HG02798 (cell line): Measurements from ENCODE around the gene UQCRHL.
"Not testable (repeated sequence)": the region's sequence is repeated elsewhere in the genome, so short reads cannot be mapped to it uniquely, and the experiment has no call there.

Experiments
- ATAC-seq: cut with Tn5 transposase; IDR thresholded peaks from one replicate; pipeline ENCODE4 v1.9.1; 2021; ENCODE audit warnings: mild to moderate bottlenecking; ENCODE audit not compliant: unreplicated experiment, poor library complexity

UQCRHL gene

DNA sequence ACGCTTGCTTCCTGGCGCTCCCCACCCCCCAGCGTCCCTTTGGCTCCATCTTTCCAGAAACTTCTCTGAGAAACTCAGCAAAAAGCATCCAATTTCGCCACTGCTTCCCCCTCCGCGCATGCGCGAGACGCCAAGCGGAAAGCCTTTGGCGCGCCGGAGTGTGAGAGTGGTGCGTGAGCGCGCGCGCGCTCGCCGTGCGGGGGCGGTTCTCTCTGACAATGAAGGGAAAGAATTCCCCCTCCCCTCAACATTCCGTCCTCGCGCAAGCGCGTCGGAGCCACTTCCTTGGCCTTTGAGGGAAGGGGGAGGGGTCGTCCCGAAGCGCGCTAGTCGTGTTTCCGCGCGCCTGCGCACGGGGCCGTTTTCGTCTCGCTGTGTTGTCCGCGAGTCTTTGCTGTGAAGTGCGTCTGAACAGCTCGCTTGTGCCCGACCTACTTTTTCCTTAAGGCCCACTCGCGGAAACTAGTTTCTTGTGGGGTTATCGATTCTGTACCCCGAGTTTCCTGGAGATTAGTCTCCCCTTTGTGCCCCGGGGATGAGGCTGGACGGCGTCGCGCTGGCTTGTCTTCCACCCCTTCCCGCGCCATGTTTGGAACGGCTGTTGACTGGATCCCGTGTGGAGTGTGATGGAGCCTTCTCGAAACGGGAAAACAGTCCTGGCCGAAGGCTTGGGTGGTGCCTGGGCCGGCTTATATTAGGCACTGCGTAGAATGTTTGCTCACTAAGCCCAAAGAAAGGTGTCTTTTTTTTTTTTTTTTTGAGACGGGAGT is 28.5 kb upstream of the UQCRHL start:
- peak; percentile 74 for ATAC-seq

DNA sequence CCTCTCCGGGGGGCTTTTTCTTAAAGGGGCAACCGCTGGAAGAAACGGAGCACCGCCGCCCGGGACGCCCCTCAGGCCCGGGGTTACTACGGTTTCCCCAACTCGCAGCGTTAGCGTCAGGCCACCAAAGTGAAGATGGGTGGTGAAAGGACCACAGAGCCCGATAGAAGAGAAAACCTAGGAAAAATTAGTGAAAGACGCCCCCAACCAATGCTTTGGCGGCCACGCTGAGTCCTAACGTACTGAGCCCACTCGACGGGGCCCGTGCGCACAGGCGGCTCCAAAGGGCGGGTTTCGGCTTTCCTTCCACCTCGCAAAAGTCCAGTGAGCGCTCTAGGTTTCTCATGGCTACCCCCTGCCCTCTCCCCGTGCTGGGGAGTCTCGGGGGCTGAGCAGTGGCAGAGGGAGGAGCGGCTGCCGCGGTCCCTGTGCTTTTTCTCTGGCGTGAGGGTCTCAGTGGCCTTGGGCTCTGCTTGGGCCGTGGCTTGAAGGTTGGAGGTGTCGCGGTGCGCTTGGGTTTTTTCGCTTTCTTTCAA is 27.8 kb upstream of the UQCRHL start:
- peak; percentile 1 for ATAC-seq

- ATAC-seq = peak; percentile 60
Measured at GRCh38 chr1:15834406-15835204, 27.2 kb upstream of the UQCRHL start.

GRCh38 chr1:15833842-15834405 is 26.5 kb upstream of the UQCRHL start:
- no peak for ATAC-seq

GRCh38 chr1:15833069-15833679 is 25.7 kb upstream of the UQCRHL start:
- ATAC-seq = no peak

DNA sequence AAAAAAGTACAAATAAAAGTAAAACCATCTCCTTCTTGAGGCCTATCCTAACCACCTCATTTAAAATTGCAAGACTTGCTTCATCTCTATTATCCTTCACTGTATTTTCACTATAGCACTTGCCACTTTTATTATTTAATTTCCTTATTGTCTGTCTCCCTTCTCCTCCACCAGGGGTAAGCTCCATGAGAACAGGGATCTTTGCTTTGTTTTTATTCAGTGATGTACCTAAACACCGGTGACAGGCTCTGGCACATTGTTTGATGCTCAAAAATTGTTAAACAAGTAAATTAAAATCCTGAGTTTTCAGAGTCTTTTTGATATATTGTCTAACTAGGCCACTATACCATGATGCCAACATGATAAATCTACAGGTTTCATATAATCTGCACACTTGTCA is 22.8 kb upstream of the UQCRHL start:
- no peak for ATAC-seq

GRCh38 chr1:15828931-15829330 is 21.5 kb upstream of the UQCRHL start:
- not testable (repeated sequence) for ATAC-seq

DNA sequence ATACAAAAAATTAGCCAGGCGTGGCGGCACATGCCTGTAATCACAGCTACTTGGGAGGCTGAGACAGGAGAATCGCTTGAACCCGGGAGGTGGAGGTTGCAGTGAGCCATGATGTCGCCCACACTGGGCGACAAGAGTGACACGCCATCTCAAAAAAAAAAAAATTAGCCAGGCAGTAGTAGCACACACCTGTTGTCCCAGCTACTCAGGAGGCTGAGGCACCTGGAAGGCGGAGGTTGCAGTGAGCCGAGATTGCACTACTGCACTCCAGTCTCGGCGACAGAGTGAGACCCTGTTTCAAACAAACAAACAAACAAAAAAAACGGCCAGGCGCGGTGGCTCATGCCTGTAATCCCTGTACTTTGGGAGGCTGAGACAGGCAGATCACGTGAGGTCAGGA is 20.1 kb upstream of the UQCRHL start:
- ATAC-seq = not testable (repeated sequence)

GRCh38 chr1:15826810-15827507 is 19.5 kb upstream of the UQCRHL start:
- no peak for ATAC-seq

DNA sequence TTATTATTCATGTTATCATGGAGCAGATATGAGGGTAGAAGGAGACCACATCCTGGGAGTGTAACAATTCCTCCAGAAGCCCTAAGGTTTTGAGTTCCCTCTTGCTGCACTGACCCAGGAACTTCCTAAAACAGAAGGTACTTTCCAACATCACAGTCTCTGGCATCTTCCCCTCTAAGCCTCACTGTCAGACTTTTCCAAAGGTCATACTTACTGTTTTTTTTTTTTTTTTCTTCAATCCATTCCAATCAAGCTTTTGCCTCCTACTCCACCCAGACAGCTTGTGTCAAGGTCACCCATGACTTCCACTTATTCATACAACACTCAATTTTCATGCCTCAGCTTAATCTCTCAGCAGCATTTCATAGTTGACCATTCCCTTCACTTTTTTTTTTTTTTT is 18.4 kb upstream of the UQCRHL start:
- no peak for ATAC-seq

DNA sequence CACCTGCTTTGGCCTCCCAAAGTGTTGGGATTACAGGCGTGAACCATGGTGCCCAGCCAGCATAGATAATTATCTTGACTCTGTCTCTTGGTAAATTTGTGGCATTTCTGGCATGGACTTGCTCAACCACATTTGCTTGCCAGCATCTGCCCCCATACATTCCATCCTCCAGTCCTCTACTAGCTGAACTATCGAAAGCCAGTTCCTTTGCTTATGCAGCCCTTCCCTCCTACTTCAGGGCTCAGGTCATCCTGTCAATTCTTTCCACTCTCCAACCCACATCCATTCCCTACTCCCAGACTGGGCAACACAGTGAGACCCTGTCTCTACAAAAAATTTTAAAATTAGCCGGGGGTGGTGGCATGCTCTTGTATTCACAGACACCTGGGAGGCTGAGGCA is 13.0 kb upstream of the UQCRHL start:
- ATAC-seq = no peak

DNA sequence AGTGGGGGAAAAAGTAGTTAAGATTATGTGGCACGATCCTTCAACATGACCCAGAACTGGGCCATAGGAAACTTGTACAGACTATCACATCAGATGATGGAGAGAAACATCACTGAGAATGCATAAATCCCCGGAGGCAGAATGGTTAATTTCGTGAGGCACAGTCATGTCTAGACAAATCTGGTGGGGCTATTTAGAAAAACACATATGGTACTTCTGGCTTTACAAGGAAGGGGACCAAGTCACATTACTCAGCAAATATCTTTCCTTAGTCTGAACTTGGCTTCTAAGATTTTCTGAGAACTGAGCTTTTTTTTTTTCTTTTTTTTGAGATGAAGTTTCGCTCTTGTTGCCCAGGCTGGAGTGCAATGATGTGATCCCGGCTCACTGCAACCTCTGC is 9.2 kb upstream of the UQCRHL start:
- ATAC-seq = no peak

DNA sequence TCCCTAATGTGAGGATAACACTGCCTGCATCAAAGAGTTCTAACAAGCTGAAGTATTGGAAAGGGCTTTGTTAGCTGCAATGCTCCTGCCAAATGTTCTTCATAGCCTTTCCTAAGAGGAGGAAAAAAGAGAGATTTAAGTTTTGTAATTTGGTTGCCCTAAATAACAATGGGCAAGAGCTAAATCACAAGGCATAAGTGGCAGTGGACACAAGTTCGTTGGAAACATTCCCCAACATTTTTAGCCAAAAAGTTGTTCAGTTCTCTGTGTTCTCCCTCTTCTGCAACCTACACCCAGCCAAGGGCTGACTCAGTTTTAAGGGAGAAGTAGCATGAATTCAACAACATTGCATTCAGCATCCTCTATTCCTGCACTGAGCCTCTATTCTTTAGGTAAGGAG is 2.6 kb upstream of the UQCRHL start:
- ATAC-seq = no peak

DNA sequence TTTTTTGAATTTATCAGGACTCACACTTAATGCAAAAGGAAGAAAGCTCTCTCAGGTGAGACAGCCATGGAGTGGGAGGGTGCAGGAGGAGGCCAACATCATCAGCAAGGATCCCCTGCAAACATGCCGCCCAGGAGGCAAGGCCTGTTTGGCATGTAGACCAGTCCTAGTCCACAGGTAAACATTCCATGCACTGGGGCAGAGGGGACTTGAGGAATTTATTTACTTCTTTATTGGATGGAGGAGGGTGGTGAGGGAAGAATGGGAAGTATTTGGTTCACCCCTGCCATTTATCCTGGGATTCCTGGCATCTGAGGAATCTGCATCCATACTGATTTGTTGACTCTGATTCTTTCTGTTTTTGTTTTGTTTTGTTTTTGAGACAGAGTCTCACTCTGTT is 1.5 kb upstream of the UQCRHL start:
- ATAC-seq = no peak

- no peak for ATAC-seq
Measured at GRCh38 chr1:15807121-15807520, 328 bp downstream of the UQCRHL start.

GRCh38 chr1:15804060-15804459 is 3.4 kb downstream of the UQCRHL start:
- no peak for ATAC-seq

DNA sequence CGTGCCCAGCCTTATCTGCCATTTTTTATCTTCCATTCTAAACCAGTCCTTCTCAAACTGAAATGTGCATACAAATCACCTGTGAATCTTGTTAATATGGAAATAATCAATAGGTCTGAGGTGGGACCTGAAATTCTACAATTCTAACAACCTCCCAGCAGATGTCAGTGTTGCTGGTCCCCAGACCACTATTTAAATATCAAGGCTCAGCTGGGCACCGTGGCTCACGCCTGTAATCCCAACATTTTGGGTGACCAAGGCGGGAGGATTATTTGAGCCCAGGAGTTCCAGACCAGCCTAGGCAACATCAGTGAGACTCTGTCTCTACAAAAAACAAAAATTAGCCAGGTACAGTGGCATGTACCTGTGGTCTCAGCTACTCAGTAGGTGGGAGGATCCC is 4.1 kb downstream of the UQCRHL start:
- no peak for ATAC-seq

GRCh38 chr1:15802234-15802965 is 5.0 kb downstream of the UQCRHL start:
- no peak for ATAC-seq
